Neutrophil (primary cell): ENCODE measurements around the gene CBX4.

Source experiments
- H3K27ac ChIP-seq: fragments of 200-600 bp; sonication (generic); 2 replicates; pipeline ENCODE4 v1.5.1; 2016; ENCODE audit warnings: mild to moderate bottlenecking, moderate library complexity
- H3K27me3 ChIP-seq: fragments of 200-600 bp; sonication (generic); 2 replicates; pipeline ENCODE4 v1.6.0; 2016; ENCODE audit warnings: mild to moderate bottlenecking
- H3K36me3 ChIP-seq: fragments of 200-600 bp; sonication (generic); 2 replicates; pipeline ENCODE4 v1.5.1; 2017
- H3K4me1 ChIP-seq, 2 experiments: fragments of 200-600 bp in 1 of 2; sonication (generic) in 1 of 2; 1 replicate in 1 of 2; 2 replicates in 1 of 2; pipeline versions ENCODE4 v1.5.1 to v1.6.1; 2013 to 2016; ENCODE audit warnings: low read depth in 1 of 2, low read length in 1 of 2, mild to moderate bottlenecking in 1 of 2, moderate library complexity in 1 of 2; ENCODE audit not compliant: control insufficient read depth in 1 of 2, insufficient read depth in 1 of 2
- H3K4me3 ChIP-seq, 2 experiments: fragments of 200-600 bp in 1 of 2; sonication (generic) in 1 of 2; 1 replicate in 1 of 2; 2 replicates in 1 of 2; pipeline ENCODE4 v1.5.1; 2013 to 2016; ENCODE audit warnings: low read depth in 1 of 2, low read length in 1 of 2, mild to moderate bottlenecking in 1 of 2, moderate library complexity in 1 of 2
- H3K9me3 ChIP-seq: fragments of 200-600 bp; sonication (generic); 2 replicates; pipeline ENCODE4 v1.5.1; 2016
- CTCF ChIP-seq: fragments of 200-600 bp; sonication (generic); IDR thresholded peaks from 2 replicates; pipeline ENCODE4 v1.5.1; 2016; ENCODE audit warnings: antibody characterized with exemption

The CBX4 gene

GRCh38 chr17:79826841-79827578, 12.2 kb downstream of the CBX4 start:
- no peak overlapping the region for H3K27ac ChIP-seq
- H3K9me3 ChIP-seq: no peaks in the 10 kb centered on the region
- H3K4me3 ChIP-seq: no peak overlapping the region
- TF ChIP-seq CTCF: no peak
- H3K36me3 ChIP-seq: no peaks in the 10 kb centered on the region
- peaks cover 100% of the 10 kb centered on the region for H3K27me3 ChIP-seq
- H3K4me1 ChIP-seq: peaks cover 10 to 16% of the 10 kb centered on the region in 2 experiments

- H3K4me3 ChIP-seq: no peak overlapping the region
- H3K9me3 ChIP-seq: no peaks in the 10 kb centered on the region
- no peak overlapping the region for H3K27ac ChIP-seq
- H3K27me3 ChIP-seq: peaks cover 100% of the 10 kb centered on the region
- H3K36me3 ChIP-seq: no peaks in the 10 kb centered on the region
- no peak for TF ChIP-seq CTCF
- H3K4me1 ChIP-seq: peaks cover 10% of the 10 kb centered on the region in 2 experiments
Measured at GRCh38 chr17:79826204-79826680, 13.0 kb downstream of the CBX4 start.

GRCh38 chr17:79825580-79825921, 13.7 kb downstream of the CBX4 start:
- H3K27ac ChIP-seq: no peak overlapping the region
- no peak overlapping the region for H3K4me3 ChIP-seq
- H3K4me1 ChIP-seq: peaks cover 10% of the 10 kb centered on the region in 2 experiments
- no peaks in the 10 kb centered on the region for H3K36me3 ChIP-seq
- H3K27me3 ChIP-seq: peaks cover 100% of the 10 kb centered on the region
- no peak for TF ChIP-seq CTCF
- H3K9me3 ChIP-seq: no peaks in the 10 kb centered on the region

GRCh38 chr17:79824893-79825579, 14.2 kb downstream of the CBX4 start:
- Histone ChIP-seq H3K27ac (no peak overlapping the region), H3K9me3 (no peaks in the 10 kb centered on the region), H3K36me3 (no peaks in the 10 kb centered on the region), H3K4me3 (no peak overlapping the region), H3K27me3 (peaks cover 100% of the 10 kb centered on the region), H3K4me1 (peaks cover 10% of the 10 kb centered on the region in 2 experiments)
- no peak for TF ChIP-seq CTCF

GRCh38 chr17:79824234-79824633, 15.0 kb downstream of the CBX4 start:
- H3K9me3 ChIP-seq: no peaks in the 10 kb centered on the region
- no peak for TF ChIP-seq CTCF
- peaks cover 100% of the 10 kb centered on the region for H3K27me3 ChIP-seq
- H3K27ac ChIP-seq: no peak overlapping the region
- H3K4me1 ChIP-seq: peaks cover 10% of the 10 kb centered on the region in 2 experiments
- no peak overlapping the region for H3K4me3 ChIP-seq
- H3K36me3 ChIP-seq: no peaks in the 10 kb centered on the region
